GM12872 (cell line): ENCODE data around the gene FAM107B.

Experiments
- CTCF ChIP-seq: IDR thresholded peaks from 3 replicates; pipeline ENCODE4 v1.5.1; 2011; ENCODE audit warnings: low read depth, mild to moderate bottlenecking, low read length, moderate library complexity; ENCODE audit not compliant: insufficient read depth

Gene FAM107B

DNA sequence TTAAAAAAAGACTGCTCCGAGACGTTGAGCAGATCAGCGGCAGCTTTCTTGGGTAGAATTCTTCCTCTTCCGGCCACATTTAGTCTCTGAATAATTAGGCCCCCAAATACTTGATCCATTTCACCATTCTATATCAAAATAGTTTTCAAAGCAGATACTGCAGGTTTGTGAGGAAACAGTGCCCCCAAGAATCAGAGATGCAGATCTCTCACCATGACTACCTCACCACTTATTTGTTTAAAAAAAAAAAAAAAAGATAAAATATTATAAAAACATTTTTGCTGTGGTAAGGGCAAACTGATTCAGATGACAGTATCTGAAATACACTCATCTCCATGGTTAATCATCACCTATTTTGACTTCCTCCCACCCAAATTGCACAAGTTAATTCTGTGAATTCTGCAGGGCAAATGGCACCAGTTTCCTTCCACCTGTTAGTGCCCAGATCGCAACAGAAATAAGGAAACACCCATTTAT lies 210.4 kb downstream of the FAM107B start:
- TF ChIP-seq CTCF: no peak

DNA sequence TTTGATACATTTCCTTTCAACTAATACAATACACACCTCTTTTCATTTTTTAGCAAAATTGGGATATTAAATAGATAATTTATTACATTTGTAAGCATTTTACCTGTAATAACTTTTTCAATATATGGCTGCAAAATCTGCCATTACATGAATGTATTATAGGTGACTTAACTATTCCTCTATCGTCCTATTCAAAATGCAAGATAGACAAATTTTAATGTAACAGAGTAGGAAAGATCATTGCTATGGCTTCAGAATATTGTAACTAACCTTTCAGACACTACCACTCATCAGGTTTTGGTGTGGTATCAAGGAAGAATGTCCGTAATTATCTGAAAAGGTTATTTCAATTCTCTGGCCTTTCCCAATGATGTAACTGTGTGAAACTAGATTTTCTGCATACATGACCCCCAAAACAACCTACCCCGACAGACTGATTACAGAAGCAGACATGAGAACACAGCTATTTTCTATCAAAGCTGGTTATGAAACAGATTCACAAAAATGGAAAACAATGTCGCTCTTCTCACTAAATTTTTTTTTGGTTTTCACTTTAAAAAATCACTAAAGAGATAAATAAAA lies 211.2 kb downstream of the FAM107B start:
- no peak for TF ChIP-seq CTCF

GRCh38 chr10:14563076-14563336 lies 211.7 kb downstream of the FAM107B start:
- no peak for TF ChIP-seq CTCF

DNA sequence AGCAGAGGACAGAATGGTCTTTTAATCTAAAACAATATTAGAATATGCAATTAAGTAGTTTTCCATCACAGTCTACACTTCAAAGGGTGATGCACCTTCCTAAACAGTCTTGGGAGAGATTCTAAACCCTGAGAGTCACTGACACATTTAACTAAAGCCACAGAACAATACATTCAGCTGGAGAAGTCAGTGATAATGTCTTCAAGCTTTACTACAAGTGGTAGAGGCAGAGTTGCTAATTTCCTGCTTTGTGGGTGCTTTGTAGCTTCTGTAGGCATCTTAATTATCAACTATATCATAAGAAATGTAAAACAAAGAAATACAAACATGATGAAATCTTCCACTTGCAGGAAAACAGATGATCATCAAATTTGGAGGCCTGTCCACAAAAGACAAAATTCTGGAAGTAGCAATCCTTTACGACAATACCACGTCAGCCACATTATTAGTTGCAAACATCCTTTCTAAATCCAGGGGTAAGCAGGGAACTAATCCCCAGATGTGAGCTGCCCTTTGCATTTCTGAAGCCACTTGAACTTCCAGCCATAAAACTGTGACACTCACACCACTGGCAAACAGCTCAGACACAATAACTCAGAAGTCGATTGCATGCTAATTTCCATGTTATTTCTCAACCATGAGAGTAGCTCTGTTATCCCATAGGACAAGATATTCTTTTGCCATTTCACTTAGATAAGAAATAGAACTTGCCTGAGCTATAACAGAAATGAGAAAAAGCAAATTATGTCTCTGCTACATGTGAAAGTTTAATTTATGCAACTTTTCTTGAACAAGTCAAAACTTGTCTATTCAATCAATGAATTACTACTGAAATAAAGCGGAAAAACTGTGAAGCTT lies 212.2 kb downstream of the FAM107B start:
- no peak for TF ChIP-seq CTCF

DNA sequence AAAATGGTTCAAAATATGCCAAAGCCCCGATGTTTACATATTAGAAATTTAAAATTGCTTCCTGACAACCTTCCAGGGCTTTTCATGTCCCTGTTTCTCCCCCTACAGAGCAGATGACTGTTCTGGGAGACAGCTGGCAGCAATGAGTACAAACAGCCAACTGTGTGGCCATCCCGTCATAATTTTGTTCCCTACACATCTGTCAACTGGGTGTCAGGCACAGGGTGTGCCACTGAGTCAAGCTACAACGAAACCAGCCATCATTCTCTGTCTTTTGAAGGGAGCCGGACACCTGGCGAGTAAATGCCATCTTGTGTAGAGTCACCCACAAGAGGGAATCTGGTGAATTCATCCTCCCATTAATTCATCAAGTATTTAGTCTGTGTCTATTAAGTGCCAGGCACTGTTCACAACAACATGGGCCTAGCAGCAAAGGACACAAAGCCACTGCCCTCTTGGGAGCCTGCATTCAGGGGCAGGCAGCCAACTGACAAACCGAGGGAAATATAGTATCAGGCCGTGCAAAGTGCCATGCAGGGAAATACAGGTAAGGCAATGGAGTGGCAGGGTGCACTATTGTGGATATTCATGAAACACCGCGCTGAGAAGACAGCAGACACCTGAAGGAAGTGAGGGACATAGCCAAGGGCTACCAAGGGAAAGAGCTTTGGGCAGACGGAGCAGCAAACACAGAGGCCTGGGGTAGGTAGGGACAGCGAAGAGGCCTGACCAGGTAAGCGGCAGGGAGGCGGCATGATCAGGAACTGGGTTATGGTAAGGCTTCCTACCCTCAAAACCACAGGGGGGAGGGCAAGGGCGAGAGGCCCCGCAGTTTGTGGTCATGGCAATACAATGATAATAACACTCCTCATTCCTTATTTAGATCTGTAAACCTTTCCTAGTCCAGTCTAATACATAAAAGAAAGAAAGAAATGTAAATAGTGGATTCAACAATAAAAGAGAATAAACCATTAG lies 213.6 kb downstream of the FAM107B start:
- no peak for TF ChIP-seq CTCF

- TF ChIP-seq CTCF: no peak
These were observed 214.4 kb downstream of the FAM107B start for GRCh38 chr10:14560274-14560673.

DNA sequence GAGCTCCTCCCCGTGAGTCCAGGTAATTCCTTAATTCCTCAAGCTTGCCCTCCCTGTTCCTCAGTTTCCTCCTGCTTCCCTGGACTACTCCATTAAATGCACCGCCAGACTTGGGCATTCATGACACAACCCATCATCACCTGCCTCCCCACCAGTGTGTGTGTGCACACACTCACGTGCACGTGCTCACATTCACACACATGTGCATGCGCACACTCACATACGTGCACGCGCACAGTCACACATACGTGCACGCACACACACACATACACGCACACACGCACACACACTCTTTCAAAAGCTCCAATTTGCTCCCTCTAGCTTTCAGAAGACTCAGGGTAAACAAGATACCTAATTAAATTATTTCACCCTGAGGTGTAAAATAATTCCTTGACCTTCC lies 216.7 kb downstream of the FAM107B start:
- no peak for TF ChIP-seq CTCF
